Adipocyte (in vitro differentiated cells): Measurements from ENCODE around the gene UQCC2.

ENCODE experiments used
- DNase-seq: peaks from one replicate; pipeline ENCODE4 v3.0.0-alpha.2; 2015; ENCODE audit warnings: low read depth
- H3K27me3 ChIP-seq: replicated peaks from 2 replicates; pipeline ENCODE4 v1.7.0; 2013; ENCODE audit warnings: mild to moderate bottlenecking, low read length, moderate library complexity; ENCODE audit not compliant: control insufficient read depth, insufficient read depth
- H3K36me3 ChIP-seq: 2 replicates; pipeline ENCODE4 v1.7.0; 2013; ENCODE audit warnings: low read length, mild to moderate bottlenecking, moderate library complexity; ENCODE audit not compliant: control insufficient read depth, insufficient read depth, severe bottlenecking
- H3K4me1 ChIP-seq: 2 replicates; pipeline ENCODE4 v1.7.0; 2013; ENCODE audit warnings: mild to moderate bottlenecking, low read length, moderate library complexity; ENCODE audit not compliant: control insufficient read depth, insufficient read depth
- H3K4me3 ChIP-seq: 2 replicates; pipeline ENCODE4 v1.7.0; 2013; ENCODE audit warnings: mild to moderate bottlenecking, low read length, moderate library complexity
- H3K9ac ChIP-seq: 2 replicates; pipeline ENCODE4 v1.7.0; 2013; ENCODE audit warnings: mild to moderate bottlenecking, low read length, moderate library complexity
- H3K9me3 ChIP-seq: 2 replicates; pipeline ENCODE4 v1.7.0; 2013; ENCODE audit warnings: mild to moderate bottlenecking, low read length, moderate library complexity; ENCODE audit not compliant: control insufficient read depth

Gene UQCC2

GRCh38 chr6:33731035-33731434, 19.5 kb upstream of the UQCC2 start:
- Histone ChIP-seq H3K9me3 (no peaks in the 10 kb centered on the region), H3K4me1 (no peaks in the 10 kb centered on the region), H3K4me3 (no peak overlapping the region), H3K9ac (no peak overlapping the region), H3K27me3 (peaks cover 45% of the 10 kb centered on the region), H3K36me3 (no peaks in the 10 kb centered on the region)
- DNase-seq = no peak

GRCh38 chr6:33730611-33731010, 19.1 kb upstream of the UQCC2 start:
- no peak overlapping the region for H3K9ac ChIP-seq
- H3K4me3 ChIP-seq = no peak overlapping the region
- H3K9me3 ChIP-seq = no peaks in the 10 kb centered on the region
- peaks cover 49% of the 10 kb centered on the region for H3K27me3 ChIP-seq
- H3K4me1 ChIP-seq = no peaks in the 10 kb centered on the region
- DNase-seq = no peak
- H3K36me3 ChIP-seq = no peaks in the 10 kb centered on the region

GRCh38 chr6:33729059-33729458, 17.6 kb upstream of the UQCC2 start:
- H3K27me3 ChIP-seq = peaks cover 62% of the 10 kb centered on the region
- H3K4me1 ChIP-seq = no peaks in the 10 kb centered on the region
- H3K36me3 ChIP-seq = no peaks in the 10 kb centered on the region

GRCh38 chr6:33728438-33728837, 16.9 kb upstream of the UQCC2 start:
- Histone ChIP-seq H3K9me3 (no peaks in the 10 kb centered on the region), H3K4me3 (no peak overlapping the region), H3K36me3 (no peaks in the 10 kb centered on the region), H3K4me1 (peaks cover 3% of the 10 kb centered on the region), H3K27me3 (peaks cover 68% of the 10 kb centered on the region), H3K9ac (no peak overlapping the region)
- DNase-seq = no peak

More at GRCh38 chr6:33729059-33729458, 17.6 kb upstream of the UQCC2 start:
- DNase-seq = no peak
- no peaks in the 10 kb centered on the region for H3K9me3 ChIP-seq
- H3K9ac ChIP-seq = no peak overlapping the region
- no peak overlapping the region for H3K4me3 ChIP-seq

GRCh38 chr6:33727932-33728331, 16.4 kb upstream of the UQCC2 start:
- Histone ChIP-seq H3K4me3 (no peak overlapping the region), H3K4me1 (peaks cover 3% of the 10 kb centered on the region), H3K27me3 (peaks cover 72% of the 10 kb centered on the region), H3K9me3 (no peaks in the 10 kb centered on the region), H3K9ac (no peak overlapping the region), H3K36me3 (no peaks in the 10 kb centered on the region)
- DNase-seq = no peak

GRCh38 chr6:33727126-33727525, 15.6 kb upstream of the UQCC2 start:
- no peak for DNase-seq
- no peaks in the 10 kb centered on the region for H3K9me3 ChIP-seq
- H3K4me1 ChIP-seq = peaks cover 3% of the 10 kb centered on the region
- no peaks in the 10 kb centered on the region for H3K36me3 ChIP-seq
- no peak overlapping the region for H3K4me3 ChIP-seq
- peaks cover 72% of the 10 kb centered on the region for H3K27me3 ChIP-seq
- H3K9ac ChIP-seq = no peak overlapping the region

- Histone ChIP-seq H3K27me3 (peaks cover 73% of the 10 kb centered on the region), H3K9ac (no peak overlapping the region), H3K36me3 (no peaks in the 10 kb centered on the region), H3K4me1 (peaks cover 3% of the 10 kb centered on the region), H3K9me3 (no peaks in the 10 kb centered on the region), H3K4me3 (no peak overlapping the region)
- DNase-seq = no peak
Measured at GRCh38 chr6:33726696-33727095, 15.2 kb upstream of the UQCC2 start.

- Histone ChIP-seq H3K36me3 (no peaks in the 10 kb centered on the region), H3K9me3 (no peaks in the 10 kb centered on the region), H3K27me3 (peaks cover 78% of the 10 kb centered on the region), H3K4me3 (no peak overlapping the region), H3K4me1 (peaks cover 3% of the 10 kb centered on the region), H3K9ac (no peak overlapping the region)
- no peak for DNase-seq
Measured at GRCh38 chr6:33725891-33726673, 14.6 kb upstream of the UQCC2 start.

- H3K9ac ChIP-seq = no peak overlapping the region
- no peaks in the 10 kb centered on the region for H3K36me3 ChIP-seq
- H3K4me1 ChIP-seq = peaks cover 3% of the 10 kb centered on the region
- H3K27me3 ChIP-seq = peaks cover 81% of the 10 kb centered on the region
- H3K9me3 ChIP-seq = no peaks in the 10 kb centered on the region
- no peak for DNase-seq
- H3K4me3 ChIP-seq = no peak overlapping the region
Measured at GRCh38 chr6:33725222-33725621, 13.7 kb upstream of the UQCC2 start.

GRCh38 chr6:33724102-33725023, 12.9 kb upstream of the UQCC2 start:
- no peak overlapping the region for H3K4me3 ChIP-seq
- H3K27me3 ChIP-seq = peaks cover 79% of the 10 kb centered on the region
- H3K9ac ChIP-seq = no peak overlapping the region
- H3K36me3 ChIP-seq = no peaks in the 10 kb centered on the region
- no peak for DNase-seq
- peaks cover 3% of the 10 kb centered on the region for H3K4me1 ChIP-seq
- no peaks in the 10 kb centered on the region for H3K9me3 ChIP-seq

GRCh38 chr6:33723371-33724085, 12.0 kb upstream of the UQCC2 start:
- Histone ChIP-seq H3K4me3 (no peak overlapping the region), H3K36me3 (no peaks in the 10 kb centered on the region), H3K27me3 (peaks cover 71% of the 10 kb centered on the region), H3K4me1 (peaks cover 3% of the 10 kb centered on the region), H3K9me3 (no peaks in the 10 kb centered on the region), H3K9ac (no peak overlapping the region)
- no peak for DNase-seq
